ENCODE data around the gene NR0B1.

Gene NR0B1

DNA sequence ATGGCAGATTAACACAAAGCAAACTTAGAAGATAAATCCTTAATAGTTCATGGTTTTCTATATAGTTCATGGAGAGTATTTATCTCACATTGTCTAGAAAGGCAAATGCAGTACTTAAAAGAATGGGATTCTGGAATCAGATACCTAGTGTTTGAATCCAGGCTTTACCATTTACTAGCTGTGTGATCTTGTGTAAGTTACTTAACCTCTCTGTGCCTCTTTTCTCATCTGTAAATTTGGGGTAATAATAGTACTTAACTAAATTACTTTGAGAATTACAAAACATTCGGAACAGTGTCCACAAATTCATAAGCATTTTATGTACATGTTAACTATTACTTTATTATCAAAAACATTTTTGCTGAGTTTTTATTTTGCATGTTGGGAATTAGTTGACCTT lies 46.4 kb downstream of the NR0B1 start:
- no peak for DNase-seq

DNA sequence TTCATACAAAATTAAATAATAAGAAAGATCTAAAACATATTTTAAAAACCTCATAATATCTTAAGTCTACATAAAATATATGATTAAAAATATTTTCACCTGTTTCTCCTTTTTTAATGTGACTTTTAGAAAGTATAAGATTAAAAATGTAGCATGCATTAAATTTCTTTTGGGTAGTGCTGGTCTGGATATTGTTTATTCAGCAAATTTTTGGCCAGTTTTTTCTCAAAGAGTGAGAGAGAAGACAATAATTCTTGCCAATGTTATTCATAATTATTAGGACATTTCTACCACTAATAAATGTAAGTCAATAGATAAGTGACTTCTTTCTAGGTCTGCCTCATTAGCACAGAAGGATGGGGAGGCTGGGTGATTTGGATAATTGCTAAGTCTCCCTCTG lies 48.2 kb downstream of the NR0B1 start:
- DNase-seq: no peak

DNA sequence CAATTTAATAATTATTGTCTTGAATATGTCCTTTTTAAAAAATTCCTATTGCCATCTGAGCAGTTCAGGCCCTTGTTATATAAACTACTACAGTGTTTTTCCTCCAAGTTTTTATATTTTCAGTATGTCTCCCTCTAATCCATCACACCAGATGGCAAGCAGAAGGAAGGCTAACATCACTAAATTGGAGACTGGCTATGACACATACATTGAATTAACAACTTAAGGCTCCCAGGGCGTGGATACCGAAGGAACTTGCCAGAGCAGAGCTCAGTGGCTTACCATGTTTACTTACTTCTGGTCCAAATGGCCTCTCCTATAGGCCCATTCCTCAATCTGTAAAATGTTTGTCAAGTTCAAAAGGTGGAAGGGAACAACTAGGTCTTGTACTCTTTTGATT lies 49.3 kb downstream of the NR0B1 start:
- DNase-seq: no peak
